ENCODE measurements around the gene ATP5PB.
A peak's percentile ranks its signal among the peaks of the same experiment; 100 is the strongest.

ATP5PB gene

GRCh38 chr1:111442457-111442856, 6.8 kb upstream of the ATP5PB start:
- DNase-seq = no peak
- H3K4me2 ChIP-seq (ENCODE audit: insufficient read depth, low read length) = no peak overlapping the region
- peaks cover 12% of the 10 kb centered on the region; the same call in 1 of the 2 replicates for H4K20me1 ChIP-seq (ENCODE audit: insufficient read depth, low read length)
- no peak overlapping the region for H3K4me3 ChIP-seq (ENCODE audit: low read depth in 1 of 2, low read length in 2 of 2)
- no peak for ATAC-seq (ENCODE audit: insufficient read depth, low read depth)
- H2AFZ ChIP-seq (ENCODE audit: low read depth, low read length) = no peak overlapping the region
- peaks cover 32% of the 10 kb centered on the region for H3K79me2 ChIP-seq (ENCODE audit: insufficient read depth, low read length)
- H3K9ac ChIP-seq (ENCODE audit: low read depth, low read length) = no peak overlapping the region
- no peaks in the 10 kb centered on the region for H3K27me3 ChIP-seq (ENCODE audit: insufficient read depth, low read length, poor library complexity)
- H3K36me3 ChIP-seq (ENCODE audit: insufficient read depth, low read length) = peaks cover 99% of the 10 kb centered on the region
- TF ChIP-seq CTCF (IDR thresholded peaks at IDR 0.05; ENCODE audit: borderline replicate concordance, extremely low read depth, low read length, poor library complexity, severe bottlenecking) (no peak), EZH2 (IDR thresholded peaks at IDR 0.05; ENCODE audit: borderline replicate concordance, low read depth, low read length, severe bottlenecking) (no peak)
- H3K9me3 ChIP-seq (ENCODE audit: insufficient read depth, low read length, severe bottlenecking) = no peaks in the 10 kb centered on the region
- H3K4me1 ChIP-seq (ENCODE audit: insufficient read depth, low read length) = peaks cover 19% of the 10 kb centered on the region
- H3K27ac ChIP-seq (ENCODE audit: low read length) = no peak overlapping the region

GRCh38 chr1:111444031-111444430, 5.2 kb upstream of the ATP5PB start:
- ATAC-seq (ENCODE audit: insufficient read depth, low read depth) (no peak), DNase-seq (no peak)
- H3K27me3 ChIP-seq (ENCODE audit: insufficient read depth, low read length, poor library complexity) = no peaks in the 10 kb centered on the region
- no peak overlapping the region for H3K4me2 ChIP-seq (ENCODE audit: insufficient read depth, low read length)
- peaks cover 14% of the 10 kb centered on the region; the same call in 1 of the 2 replicates for H4K20me1 ChIP-seq (ENCODE audit: insufficient read depth, low read length)
- TF ChIP-seq CTCF (IDR thresholded peaks at IDR 0.05; ENCODE audit: borderline replicate concordance, extremely low read depth, low read length, poor library complexity, severe bottlenecking) (no peak), EZH2 (IDR thresholded peaks at IDR 0.05; ENCODE audit: borderline replicate concordance, low read depth, low read length, severe bottlenecking) (no peak)
- peaks cover 86% of the 10 kb centered on the region for H3K36me3 ChIP-seq (ENCODE audit: insufficient read depth, low read length)
- H2AFZ ChIP-seq (ENCODE audit: low read depth, low read length) = no peak overlapping the region
- no peak overlapping the region for H3K4me3 ChIP-seq (ENCODE audit: low read depth in 1 of 2, low read length in 2 of 2)
- peaks cover 48% of the 10 kb centered on the region for H3K79me2 ChIP-seq (ENCODE audit: insufficient read depth, low read length)
- no peak overlapping the region for H3K9ac ChIP-seq (ENCODE audit: low read depth, low read length)
- peaks cover 30% of the 10 kb centered on the region for H3K4me1 ChIP-seq (ENCODE audit: insufficient read depth, low read length)
- no peaks in the 10 kb centered on the region for H3K9me3 ChIP-seq (ENCODE audit: insufficient read depth, low read length, severe bottlenecking)
- no peak overlapping the region for H3K27ac ChIP-seq (ENCODE audit: low read length)

- TF ChIP-seq CTCF (IDR thresholded peaks at IDR 0.05; ENCODE audit: borderline replicate concordance, extremely low read depth, low read length, poor library complexity, severe bottlenecking) = no peak
- no peak for TF ChIP-seq EZH2 (IDR thresholded peaks at IDR 0.05; ENCODE audit: borderline replicate concordance, low read depth, low read length, severe bottlenecking)
- no peak for ATAC-seq (ENCODE audit: insufficient read depth, low read depth)
- no peak for DNase-seq
- H3K27ac ChIP-seq (ENCODE audit: low read length) = no peak overlapping the region
- no peaks in the 10 kb centered on the region for H3K9me3 ChIP-seq (ENCODE audit: insufficient read depth, low read length, severe bottlenecking)
- H3K4me3 ChIP-seq (ENCODE audit: low read depth in 1 of 2, low read length in 2 of 2) = peak overlapping the region in 1 of 2 experiments; percentile 97; a peak in 1 of 4 replicates
- H3K27me3 ChIP-seq (ENCODE audit: insufficient read depth, low read length, poor library complexity) = no peaks in the 10 kb centered on the region
- peaks cover 14% of the 10 kb centered on the region; the same call in 1 of the 2 replicates for H4K20me1 ChIP-seq (ENCODE audit: insufficient read depth, low read length)
- H3K4me1 ChIP-seq (ENCODE audit: insufficient read depth, low read length) = peaks cover 47% of the 10 kb centered on the region
- peak overlapping the region; percentile 84; the same call in 1 of the 2 replicates for H3K4me2 ChIP-seq (ENCODE audit: insufficient read depth, low read length)
- no peak overlapping the region for H2AFZ ChIP-seq (ENCODE audit: low read depth, low read length)
- no peak overlapping the region for H3K9ac ChIP-seq (ENCODE audit: low read depth, low read length)
- H3K36me3 ChIP-seq (ENCODE audit: insufficient read depth, low read length) = peaks cover 68% of the 10 kb centered on the region
- H3K79me2 ChIP-seq (ENCODE audit: insufficient read depth, low read length) = peaks cover 72% of the 10 kb centered on the region
Measured at GRCh38 chr1:111446546-111446945, 2.7 kb upstream of the ATP5PB start.
